NCI-H345 (cell line): ENCODE results near the gene RGCC.

Experiments
- DNase-seq: peaks from one replicate; lab custom pipeline; 2025; lab: John Stamatoyannopoulos, UW

The RGCC gene

GRCh38 chr13:41515491-41516139, 58.3 kb downstream of the RGCC start:
- DNase-seq, result no peak

DNA sequence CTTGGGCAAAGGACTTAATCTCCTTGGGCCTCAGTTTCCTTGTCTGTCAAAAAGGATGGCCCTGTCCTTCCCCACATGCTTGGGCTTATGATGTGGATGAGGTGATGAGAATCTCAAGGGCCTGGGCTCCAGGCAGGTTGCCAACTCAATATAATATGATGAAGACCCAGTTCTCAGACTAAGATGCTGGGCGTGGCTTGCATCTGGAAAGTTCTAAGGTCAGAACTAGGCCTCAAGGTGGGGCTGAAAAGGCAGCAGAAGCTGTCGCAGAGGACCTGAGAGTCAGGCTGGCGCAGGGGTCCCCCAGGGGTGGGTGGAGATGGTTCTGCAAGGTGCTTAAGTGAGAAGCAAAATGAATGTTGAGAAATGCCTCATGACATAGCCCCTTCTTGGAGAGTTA, 58.8 kb downstream of the RGCC start:
- DNase-seq, result no peak

DNA sequence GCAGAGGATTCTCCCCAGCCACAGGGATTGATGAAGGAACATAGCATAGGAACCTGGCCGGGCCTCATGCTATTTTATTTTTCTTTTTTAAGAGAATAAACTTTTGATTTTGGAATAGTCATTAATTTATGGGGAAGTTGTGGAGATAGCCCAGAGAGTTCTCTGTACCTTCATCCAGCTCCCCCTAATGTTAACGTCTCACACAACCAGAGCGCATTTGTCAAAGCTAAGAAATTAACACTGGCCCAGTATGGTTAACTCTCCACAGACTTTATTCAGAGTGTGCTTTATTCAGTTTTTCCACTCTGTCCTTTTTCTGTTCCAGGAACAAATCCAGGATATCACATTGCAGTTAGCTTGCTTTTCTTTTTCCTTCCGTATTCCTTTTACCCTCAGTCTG, 59.4 kb downstream of the RGCC start:
- DNase-seq, result no peak

DNA sequence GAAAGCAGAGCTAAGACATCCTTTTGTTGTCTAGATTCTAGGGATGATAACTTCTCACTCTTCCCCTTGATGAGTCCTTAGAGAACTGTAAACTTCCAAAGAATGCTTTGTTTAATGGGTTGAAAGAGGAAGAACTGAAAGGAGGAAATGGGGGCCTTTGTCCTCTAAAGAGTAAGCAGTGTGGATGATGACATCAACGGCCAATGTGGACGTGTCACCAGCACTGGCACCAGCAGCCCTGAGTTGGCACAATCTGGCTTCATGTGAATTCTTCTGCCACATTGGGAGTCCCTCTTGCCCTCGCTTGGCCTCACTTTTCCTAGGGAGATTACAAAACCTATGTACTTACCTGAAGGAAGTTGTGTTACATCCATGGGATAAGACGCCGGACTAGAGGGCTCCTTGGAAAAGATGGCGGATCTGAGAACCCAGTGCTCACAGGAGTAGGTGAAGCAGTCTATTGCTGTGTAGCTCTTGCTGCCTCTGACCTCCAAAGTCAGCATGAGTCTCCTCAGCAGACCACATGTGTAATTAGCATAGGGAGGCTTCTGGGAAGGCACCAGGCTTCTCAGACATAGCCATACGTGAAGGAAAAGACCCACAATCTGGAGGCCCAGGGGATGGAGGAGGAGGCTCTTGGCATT, 62.8 kb downstream of the RGCC start:
- DNase-seq, result no peak
